Brain pericyte (primary cell): ENCODE data around the gene CHAT.

ENCODE experiments used
- DNase-seq: peaks from one replicate; pipeline ENCODE4 v3.0.0-alpha.2; 2012; ENCODE audit warnings: low read depth, low spot score

CHAT gene

GRCh38 chr10:49688261-49688846, 74.5 kb downstream of the CHAT start:
- no peak for DNase-seq

GRCh38 chr10:49688920-49689319, 75.1 kb downstream of the CHAT start:
- DNase-seq, result no peak

- no peak for DNase-seq
Measured at GRCh38 chr10:49689882-49690510, 76.2 kb downstream of the CHAT start.

- no peak for DNase-seq
Measured at GRCh38 chr10:49690698-49691356, 77.0 kb downstream of the CHAT start.

GRCh38 chr10:49691588-49691987, 77.8 kb downstream of the CHAT start:
- DNase-seq, result no peak

GRCh38 chr10:49694466-49694865, 80.6 kb downstream of the CHAT start:
- no peak for DNase-seq

- DNase-seq, result no peak
Measured at GRCh38 chr10:49696311-49696710, 82.5 kb downstream of the CHAT start.

- no peak for DNase-seq
Measured at GRCh38 chr10:49698679-49699078, 84.8 kb downstream of the CHAT start.

GRCh38 chr10:49700211-49700610, 86.4 kb downstream of the CHAT start:
- DNase-seq, result no peak

- DNase-seq, result no peak
Measured at GRCh38 chr10:49700997-49701396, 87.2 kb downstream of the CHAT start.

- no peak for DNase-seq
Measured at GRCh38 chr10:49707585-49707984, 93.7 kb downstream of the CHAT start.

- no peak for DNase-seq
Measured at GRCh38 chr10:49709934-49710333, 96.1 kb downstream of the CHAT start.

GRCh38 chr10:49710966-49711365, 97.1 kb downstream of the CHAT start:
- no peak for DNase-seq

- DNase-seq, result no peak
Measured at GRCh38 chr10:49711481-49711880, 97.6 kb downstream of the CHAT start.

- DNase-seq, result no peak
Measured at GRCh38 chr10:49713266-49713665, 99.4 kb downstream of the CHAT start.
